ENCODE results near the gene ASPSCR1. TPM values are rescaled to one million over a fixed set of nuclear protein-coding genes. Genes with fewer than 3 reads are reported as not detected.
A peak's percentile ranks its signal among the peaks of the same experiment; 100 is the strongest.

ASPSCR1 gene
- total and polyA plus RNA-seq, 2 of the 13 experiments (the other 11 are each of a cell fraction or from before 2014, with no cell fraction given) = 274 to 314 TPM

DNA sequence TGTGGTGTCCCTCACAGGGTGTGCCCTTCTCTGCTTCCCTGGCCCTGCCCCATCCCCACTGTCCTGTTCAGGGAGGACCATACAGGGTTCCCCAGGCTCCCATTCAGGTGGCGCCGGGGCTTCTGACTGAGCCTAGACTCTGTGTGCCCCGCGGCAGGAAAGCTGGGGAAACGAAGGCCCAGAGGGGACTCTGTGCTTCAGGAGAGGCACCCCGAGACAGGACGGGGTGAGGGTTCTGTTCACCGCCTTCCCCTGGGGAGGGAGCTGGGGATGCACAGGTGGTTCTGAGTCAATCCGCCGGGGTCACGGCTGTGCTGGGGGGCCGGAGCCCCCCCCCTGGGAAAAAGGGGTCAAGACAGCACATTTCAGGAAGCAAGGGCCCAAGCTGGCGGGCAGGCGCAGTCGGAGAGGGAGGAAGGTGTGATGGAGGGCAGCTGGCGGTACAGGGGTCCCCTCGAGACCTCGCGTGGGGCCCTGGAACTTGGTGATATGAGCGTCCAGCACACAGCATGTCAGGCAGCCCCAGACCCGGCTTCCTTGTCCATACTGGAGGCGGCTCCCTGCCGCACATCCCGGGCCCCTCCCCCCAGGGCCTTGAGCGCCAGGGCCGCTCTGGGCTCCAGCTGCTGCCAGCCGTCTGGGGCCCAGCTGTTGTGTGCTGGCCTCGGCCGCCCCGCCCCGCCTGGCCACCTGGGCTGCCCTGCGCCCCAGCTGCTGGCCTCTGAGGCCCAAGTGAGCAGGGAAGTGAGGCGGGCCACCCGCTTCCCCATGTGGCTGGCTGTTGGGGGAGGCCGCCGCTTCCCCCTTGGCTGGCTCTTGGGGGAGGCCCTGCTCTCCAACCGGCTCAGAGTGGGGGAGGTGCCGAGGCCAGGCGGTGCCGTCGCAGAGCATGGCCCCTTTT lies 10.8 kb upstream of the ASPSCR1 start (continued):
- TF ChIP-seq FOXA3 (CRISPR knock-in tag; IDR thresholded peaks at IDR 0.05) (peak; percentile 84; the same call in 1 of the 2 replicates), ZNF746 (CRISPR knock-in tag; IDR thresholded peaks at IDR 0.05) (peak; percentile 94), ZNF317 (CRISPR knock-in tag; IDR thresholded peaks at IDR 0.05) (no peak; the same call in 1 of the 2 replicates), YEATS2 (CRISPR knock-in tag; IDR thresholded peaks at IDR 0.05; ENCODE audit: borderline replicate concordance) (peak; percentile 78; the same call in 1 of the 2 replicates), SAP130 (CRISPR knock-in tag; IDR thresholded peaks at IDR 0.05; ENCODE audit: low read depth) (peak; percentile 98), KLF6 (CRISPR knock-in tag; IDR thresholded peaks at IDR 0.05) (peak; percentile 87), NCOR1 (IDR thresholded peaks at IDR 0.05; ENCODE audit: borderline replicate concordance, low read length) (no peak; the same call in none of the 2 replicates), RARG (CRISPR knock-in tag; IDR thresholded peaks at IDR 0.05; ENCODE audit: low read depth) (no peak; the same call in 1 of the 2 replicates), ZNF75D (CRISPR knock-in tag; IDR thresholded peaks at IDR 0.05; ENCODE audit: borderline replicate concordance) (0 out of 2 replicates have a peak, but pooled peaks have one; percentile 64), CCDC6 (CRISPR knock-in tag; IDR thresholded peaks at IDR 0.05) (peak; percentile 44; the same call in 1 of the 2 replicates), ZNF34 (CRISPR knock-in tag; IDR thresholded peaks at IDR 0.05; ENCODE audit: borderline replicate concordance) (peak; percentile 44; the same call in 1 of the 2 replicates), SNRNP70 (IDR thresholded peaks at IDR 0.05; ENCODE audit: low read depth, low read length) (no peak), ZNF558 (CRISPR knock-in tag; IDR thresholded peaks at IDR 0.05; ENCODE audit: borderline replicate concordance) (no peak), NFE2L1 (CRISPR knock-in tag; IDR thresholded peaks at IDR 0.05; ENCODE audit: borderline replicate concordance) (no peak), ZNF232 (CRISPR knock-in tag; IDR thresholded peaks at IDR 0.05; ENCODE audit: borderline replicate concordance) (peak; percentile 45; the same call in 1 of the 2 replicates), ZNF343 (CRISPR knock-in tag; IDR thresholded peaks at IDR 0.05) (peak; percentile 27; the same call in 1 of the 2 replicates), TEAD2 (CRISPR knock-in tag; IDR thresholded peaks at IDR 0.05) (no peak), NR2F2 (IDR thresholded peaks at IDR 0.05; ENCODE audit: borderline replicate concordance, low read depth) (peak; percentile 76; the same call in 1 of the 2 replicates), ZNF547 (CRISPR knock-in tag; IDR thresholded peaks at IDR 0.05) (peak; percentile 70), HOXA9 (CRISPR knock-in tag; IDR thresholded peaks at IDR 0.05; ENCODE audit: borderline replicate concordance) (peak; percentile 85; the same call in 1 of the 2 replicates), ZNF597 (CRISPR knock-in tag; IDR thresholded peaks at IDR 0.05) (0 out of 2 replicates have a peak, but pooled peaks have one; percentile 43), ZNF143 (CRISPR knock-in tag; IDR thresholded peaks at IDR 0.05) (no peak; the same call in 1 of the 2 replicates), ZSCAN30 (CRISPR knock-in tag; IDR thresholded peaks at IDR 0.05) (peak; percentile 97), ZNF280B (CRISPR knock-in tag; IDR thresholded peaks at IDR 0.05; ENCODE audit: borderline replicate concordance) (no peak; the same call in none of the 2 replicates), SOX5 (CRISPR knock-in tag; IDR thresholded peaks at IDR 0.05; ENCODE audit: borderline replicate concordance) (peak; percentile 66; the same call in 1 of the 2 replicates), ZSCAN31 (CRISPR knock-in tag; IDR thresholded peaks at IDR 0.05; ENCODE audit: low read depth) (peak; percentile 56; the same call in 1 of the 2 replicates)
- TF ChIP-seq, protein P1, sequence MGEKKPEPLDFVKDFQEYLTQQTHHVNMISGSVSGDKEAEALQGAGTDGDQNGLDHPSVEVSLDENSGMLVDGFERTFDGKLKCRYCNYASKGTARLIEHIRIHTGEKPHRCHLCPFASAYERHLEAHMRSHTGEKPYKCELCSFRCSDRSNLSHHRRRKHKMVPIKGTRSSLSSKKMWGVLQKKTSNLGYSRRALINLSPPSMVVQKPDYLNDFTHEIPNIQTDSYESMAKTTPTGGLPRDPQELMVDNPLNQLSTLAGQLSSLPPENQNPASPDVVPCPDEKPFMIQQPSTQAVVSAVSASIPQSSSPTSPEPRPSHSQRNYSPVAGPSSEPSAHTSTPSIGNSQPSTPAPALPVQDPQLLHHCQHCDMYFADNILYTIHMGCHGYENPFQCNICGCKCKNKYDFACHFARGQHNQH (CRISPR knock-in tag; IDR thresholded peaks at IDR 0.05) = peak; percentile 89
